Testis (tissue), 2 donors: ENCODE results near the gene MKI67.

Experiments used
- POLR2A ChIP-seq: fragments of 450-650 bp; IDR thresholded peaks from one replicate; pipeline ENCODE4 v1.6.1; 2017; ENCODE audit warnings: antibody characterized with exemption, mild to moderate bottlenecking, moderate library complexity
- TF ChIP-seq, protein P1 (sequence below), 3 experiments: fragments of 450-650 bp in 2 of 3; fragments of 200-600 bp in 1 of 3; sonication (generic) in 1 of 3; IDR thresholded peaks; one replicate each; pipeline ENCODE4 v1.5.1; 2016 to 2019; ENCODE audit warnings: antibody characterized with exemption in 3 of 3, mild to moderate bottlenecking in 2 of 3, moderate library complexity in 1 of 3

DNA sequence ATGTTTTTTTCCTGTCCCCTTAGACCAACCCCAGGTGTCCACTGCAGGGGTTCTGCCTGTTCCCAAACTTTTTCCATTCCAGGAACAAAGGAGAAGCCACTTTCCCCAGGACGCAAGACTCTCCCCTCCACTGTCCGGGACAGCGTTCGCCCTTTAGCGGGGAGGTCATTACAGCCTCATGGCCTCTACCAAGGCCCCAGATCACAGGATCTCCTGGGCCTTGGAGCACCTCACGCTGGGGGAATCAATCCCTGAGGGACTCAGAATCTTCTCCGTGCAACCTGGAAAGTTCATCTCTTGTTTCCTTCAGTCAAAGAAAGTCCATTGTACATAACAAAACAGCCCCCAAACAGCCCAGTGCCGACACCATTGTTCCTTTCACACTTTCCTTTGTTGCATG lies 41.2 kb downstream of the MKI67 start:
- TF ChIP-seq, protein P1, sequence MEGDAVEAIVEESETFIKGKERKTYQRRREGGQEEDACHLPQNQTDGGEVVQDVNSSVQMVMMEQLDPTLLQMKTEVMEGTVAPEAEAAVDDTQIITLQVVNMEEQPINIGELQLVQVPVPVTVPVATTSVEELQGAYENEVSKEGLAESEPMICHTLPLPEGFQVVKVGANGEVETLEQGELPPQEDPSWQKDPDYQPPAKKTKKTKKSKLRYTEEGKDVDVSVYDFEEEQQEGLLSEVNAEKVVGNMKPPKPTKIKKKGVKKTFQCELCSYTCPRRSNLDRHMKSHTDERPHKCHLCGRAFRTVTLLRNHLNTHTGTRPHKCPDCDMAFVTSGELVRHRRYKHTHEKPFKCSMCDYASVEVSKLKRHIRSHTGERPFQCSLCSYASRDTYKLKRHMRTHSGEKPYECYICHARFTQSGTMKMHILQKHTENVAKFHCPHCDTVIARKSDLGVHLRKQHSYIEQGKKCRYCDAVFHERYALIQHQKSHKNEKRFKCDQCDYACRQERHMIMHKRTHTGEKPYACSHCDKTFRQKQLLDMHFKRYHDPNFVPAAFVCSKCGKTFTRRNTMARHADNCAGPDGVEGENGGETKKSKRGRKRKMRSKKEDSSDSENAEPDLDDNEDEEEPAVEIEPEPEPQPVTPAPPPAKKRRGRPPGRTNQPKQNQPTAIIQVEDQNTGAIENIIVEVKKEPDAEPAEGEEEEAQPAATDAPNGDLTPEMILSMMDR (IDR thresholded peaks at IDR 0.05), result no peak
- no peak for TF ChIP-seq POLR2A
